ENCODE data around the gene F5.
A peak's percentile ranks its signal among the peaks of the same experiment; 100 is the strongest.

Gene F5

GRCh38 chr1:169586395-169587255 is at the start of gene F5:
F5 (minus strand) TSS chr1:169586481; CDS start chr1:169586386, 95 bp downstream.
- TF ChIP-seq, protein P1, sequence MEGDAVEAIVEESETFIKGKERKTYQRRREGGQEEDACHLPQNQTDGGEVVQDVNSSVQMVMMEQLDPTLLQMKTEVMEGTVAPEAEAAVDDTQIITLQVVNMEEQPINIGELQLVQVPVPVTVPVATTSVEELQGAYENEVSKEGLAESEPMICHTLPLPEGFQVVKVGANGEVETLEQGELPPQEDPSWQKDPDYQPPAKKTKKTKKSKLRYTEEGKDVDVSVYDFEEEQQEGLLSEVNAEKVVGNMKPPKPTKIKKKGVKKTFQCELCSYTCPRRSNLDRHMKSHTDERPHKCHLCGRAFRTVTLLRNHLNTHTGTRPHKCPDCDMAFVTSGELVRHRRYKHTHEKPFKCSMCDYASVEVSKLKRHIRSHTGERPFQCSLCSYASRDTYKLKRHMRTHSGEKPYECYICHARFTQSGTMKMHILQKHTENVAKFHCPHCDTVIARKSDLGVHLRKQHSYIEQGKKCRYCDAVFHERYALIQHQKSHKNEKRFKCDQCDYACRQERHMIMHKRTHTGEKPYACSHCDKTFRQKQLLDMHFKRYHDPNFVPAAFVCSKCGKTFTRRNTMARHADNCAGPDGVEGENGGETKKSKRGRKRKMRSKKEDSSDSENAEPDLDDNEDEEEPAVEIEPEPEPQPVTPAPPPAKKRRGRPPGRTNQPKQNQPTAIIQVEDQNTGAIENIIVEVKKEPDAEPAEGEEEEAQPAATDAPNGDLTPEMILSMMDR (conservative IDR thresholded peaks at IDR 0.05; ENCODE audit: low read length), result peak; percentile 50
- H3K4me3 ChIP-seq (ENCODE audit: low read length), result no peak within 1 kb of the TSS
- peak; percentile 61 for DNase-seq (ENCODE audit: low read depth)

DNA sequence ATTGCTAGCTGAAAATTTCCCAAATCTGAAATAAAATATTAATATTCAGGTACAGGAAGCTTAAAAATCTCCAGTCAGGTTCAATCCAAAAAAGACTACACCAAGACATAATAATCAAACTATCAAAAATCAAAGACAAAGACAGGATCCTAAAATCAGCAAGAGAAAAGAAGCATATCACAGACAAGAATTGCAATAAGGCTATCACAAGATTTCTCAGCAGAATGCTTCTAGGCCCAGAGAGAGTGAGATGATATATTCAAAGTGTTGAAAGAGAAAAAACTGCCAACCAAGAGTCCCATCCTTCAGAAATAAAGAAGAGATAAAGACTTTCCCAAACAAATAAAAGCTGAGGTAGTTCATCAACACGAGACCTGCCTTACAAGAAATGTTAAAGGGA is 48.6 kb upstream of the F5 start:
- TF ChIP-seq, protein P1 (conservative IDR thresholded peaks at IDR 0.05; ENCODE audit: low read length), result no peak
- H3K4me3 ChIP-seq (ENCODE audit: low read length), result no peak overlapping the region
- no peak for DNase-seq (ENCODE audit: low read depth)

- no peak overlapping the region for H3K4me3 ChIP-seq (ENCODE audit: low read length)
- TF ChIP-seq, protein P1 (conservative IDR thresholded peaks at IDR 0.05; ENCODE audit: low read length), result no peak
- DNase-seq (ENCODE audit: low read depth), result no peak
Measured at GRCh38 chr1:169634145-169634544, 47.9 kb upstream of the F5 start.

- no peak overlapping the region for H3K4me3 ChIP-seq (ENCODE audit: low read length)
- TF ChIP-seq, protein P1 (conservative IDR thresholded peaks at IDR 0.05; ENCODE audit: low read length), result no peak
- no peak for DNase-seq (ENCODE audit: low read depth)
Measured at GRCh38 chr1:169631249-169631648, 45.0 kb upstream of the F5 start.

DNA sequence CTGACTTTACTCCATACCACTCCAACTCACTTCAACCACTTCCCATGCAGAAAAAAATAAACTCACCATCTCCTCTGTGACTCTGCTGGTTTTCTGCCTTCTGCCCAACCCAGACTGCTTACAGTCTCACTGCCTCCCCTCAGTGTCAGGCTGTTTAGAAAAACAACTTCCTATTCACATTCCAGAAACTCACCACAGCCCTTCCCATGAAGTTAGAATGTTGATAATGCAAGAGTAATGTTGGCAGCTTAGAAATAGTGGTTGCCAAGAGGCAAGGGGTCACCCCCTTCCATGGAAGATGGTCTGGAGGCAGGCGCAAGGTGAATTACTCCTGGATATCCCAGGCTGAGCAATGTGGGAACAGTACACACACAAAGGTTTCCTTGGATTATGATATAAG is 43.7 kb upstream of the F5 start, which contains the start of gene SELP:
Gene SELP (minus strand): TSS at position 119 of the 400 bp plus-strand sequence. CDS start 50 bp downstream, at position 69.
- DNase-seq (ENCODE audit: low read depth), result no peak
- H3K4me3 ChIP-seq (ENCODE audit: low read length), result no peak within 1 kb of the TSS
- TF ChIP-seq, protein P1 (conservative IDR thresholded peaks at IDR 0.05; ENCODE audit: low read length), result no peak

DNA sequence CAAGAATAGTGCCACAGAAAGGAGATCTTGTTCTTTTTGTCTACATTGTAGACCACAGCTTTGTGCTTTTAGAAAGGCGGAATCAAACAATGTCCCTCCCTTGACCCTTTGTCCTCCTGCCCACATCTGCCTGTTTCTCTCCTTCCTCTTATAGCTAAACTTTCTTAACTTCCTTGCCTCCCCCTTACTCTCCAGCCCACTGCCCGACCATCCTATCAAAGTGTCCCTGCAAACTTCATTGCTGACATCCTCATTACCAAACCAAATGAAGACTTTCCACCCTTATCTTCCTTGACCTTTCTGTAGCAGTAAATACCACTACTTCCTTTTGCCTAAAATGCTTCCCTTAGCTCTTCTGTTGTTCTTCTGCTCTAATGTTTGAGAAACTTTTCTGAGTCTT is 38.6 kb upstream of the F5 start:
- no peak for DNase-seq (ENCODE audit: low read depth)
- H3K4me3 ChIP-seq (ENCODE audit: low read length), result no peak overlapping the region
- TF ChIP-seq, protein P1 (conservative IDR thresholded peaks at IDR 0.05; ENCODE audit: low read length), result no peak

DNA sequence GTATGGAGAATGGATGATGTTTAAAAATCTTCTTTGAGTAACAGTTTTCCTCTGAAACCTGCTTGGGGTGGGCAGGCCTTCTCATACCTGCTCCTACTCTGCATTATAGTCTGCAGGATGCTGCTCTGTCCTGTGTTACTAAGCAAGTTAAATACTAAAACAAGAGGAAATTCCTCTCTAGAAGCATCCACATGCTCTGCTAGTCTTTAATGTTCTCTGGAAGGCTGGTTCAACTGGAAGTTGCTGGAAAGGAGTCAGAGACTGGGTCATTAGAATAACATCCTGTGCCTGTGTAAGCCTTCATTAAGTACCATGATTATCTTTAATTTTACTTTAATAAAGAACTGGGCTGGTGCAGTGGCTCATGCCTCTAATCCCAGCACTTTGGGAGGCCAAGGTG is 37.8 kb upstream of the F5 start:
- TF ChIP-seq, protein P1 (conservative IDR thresholded peaks at IDR 0.05; ENCODE audit: low read length), result no peak
- no peak overlapping the region for H3K4me3 ChIP-seq (ENCODE audit: low read length)

More for the DNA sequence above, 37.8 kb upstream of the F5 start:
- no peak for DNase-seq (ENCODE audit: low read depth)

Measured in AG10803 (cell line).